ENCODE results near the gene C1orf210.

- TF ChIP-seq BRF2 (IDR thresholded peaks at IDR 0.05; ENCODE audit: borderline replicate concordance, insufficient read depth, insufficient read length) (no peak), HMBOX1 (IDR thresholded peaks at IDR 0.05) (no peak), JUN (IDR thresholded peaks at IDR 0.05; ENCODE audit: borderline replicate concordance, low read depth, low read length) (no peak), JUN (CRISPR knock-in tag; IDR thresholded peaks at IDR 0.05; ENCODE audit: borderline replicate concordance) (no peak), CTCF (IDR thresholded peaks at IDR 0.05 in 2 of 3, conservative IDR thresholded peaks at IDR 0.05 in 1 of 3; ENCODE audit: insufficient read depth in 2 of 3, low read depth in 1 of 3, low read length in 3 of 3) (no peak), GABPB1 (CRISPR knock-in tag; IDR thresholded peaks at IDR 0.05) (no peak)
Observed at GRCh38 chr1:43314233-43314632, 28.9 kb upstream of the C1orf210 start.
